ENCODE data around the gene UBE2E1.

GRCh38 chr3:23796518-23796917 is 9.2 kb upstream of the UBE2E1 start:
- TF ChIP-seq TEAD4 (IDR thresholded peaks at IDR 0.05) (no peak), FOXM1 (IDR thresholded peaks at IDR 0.05; ENCODE audit: borderline replicate concordance, low read depth) (no peak), NFIC (IDR thresholded peaks at IDR 0.05) (no peak), MAX (IDR thresholded peaks at IDR 0.05) (no peak), EP300 (IDR thresholded peaks at IDR 0.05; ENCODE audit: borderline replicate concordance) (no peak), EGR1 (IDR thresholded peaks at IDR 0.05) (no peak), RAD21 (IDR thresholded peaks at IDR 0.05; ENCODE audit: low read depth) (no peak)
- TF ChIP-seq, protein P1, sequence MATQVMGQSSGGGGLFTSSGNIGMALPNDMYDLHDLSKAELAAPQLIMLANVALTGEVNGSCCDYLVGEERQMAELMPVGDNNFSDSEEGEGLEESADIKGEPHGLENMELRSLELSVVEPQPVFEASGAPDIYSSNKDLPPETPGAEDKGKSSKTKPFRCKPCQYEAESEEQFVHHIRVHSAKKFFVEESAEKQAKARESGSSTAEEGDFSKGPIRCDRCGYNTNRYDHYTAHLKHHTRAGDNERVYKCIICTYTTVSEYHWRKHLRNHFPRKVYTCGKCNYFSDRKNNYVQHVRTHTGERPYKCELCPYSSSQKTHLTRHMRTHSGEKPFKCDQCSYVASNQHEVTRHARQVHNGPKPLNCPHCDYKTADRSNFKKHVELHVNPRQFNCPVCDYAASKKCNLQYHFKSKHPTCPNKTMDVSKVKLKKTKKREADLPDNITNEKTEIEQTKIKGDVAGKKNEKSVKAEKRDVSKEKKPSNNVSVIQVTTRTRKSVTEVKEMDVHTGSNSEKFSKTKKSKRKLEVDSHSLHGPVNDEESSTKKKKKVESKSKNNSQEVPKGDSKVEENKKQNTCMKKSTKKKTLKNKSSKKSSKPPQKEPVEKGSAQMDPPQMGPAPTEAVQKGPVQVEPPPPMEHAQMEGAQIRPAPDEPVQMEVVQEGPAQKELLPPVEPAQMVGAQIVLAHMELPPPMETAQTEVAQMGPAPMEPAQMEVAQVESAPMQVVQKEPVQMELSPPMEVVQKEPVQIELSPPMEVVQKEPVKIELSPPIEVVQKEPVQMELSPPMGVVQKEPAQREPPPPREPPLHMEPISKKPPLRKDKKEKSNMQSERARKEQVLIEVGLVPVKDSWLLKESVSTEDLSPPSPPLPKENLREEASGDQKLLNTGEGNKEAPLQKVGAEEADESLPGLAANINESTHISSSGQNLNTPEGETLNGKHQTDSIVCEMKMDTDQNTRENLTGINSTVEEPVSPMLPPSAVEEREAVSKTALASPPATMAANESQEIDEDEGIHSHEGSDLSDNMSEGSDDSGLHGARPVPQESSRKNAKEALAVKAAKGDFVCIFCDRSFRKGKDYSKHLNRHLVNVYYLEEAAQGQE (IDR thresholded peaks at IDR 0.05; ENCODE audit: low read depth) = no peak

Data from Ishikawa (cell line).